ENCODE measurements around the gene GRM4. TPM values are rescaled to one million over a fixed set of nuclear protein-coding genes. Genes with fewer than 3 reads are reported as not detected.
"Not testable (repeated sequence)": the region's sequence is repeated elsewhere in the genome, so short reads cannot be mapped to it uniquely, and the experiment has no call there.

The GRM4 gene
- total and polyA plus RNA-seq, 8 donors, result 0.30 to 0.70 (median 0.43) TPM; not detected in 2

GRCh38 chr6:34044945-34045595 lies 100.8 kb downstream of the GRM4 start:
- intact Hi-C loops (cut with DNase I), result no loop called here
- Histone ChIP-seq H3K4me3 (no peak overlapping the region), H3K27me3 (no peaks in the 10 kb centered on the region), H3K36me3 (no peaks in the 10 kb centered on the region), H3K27ac (no peak overlapping the region), H3K9me3 (no peaks in the 10 kb centered on the region), H3K4me1 (no peaks in the 10 kb centered on the region)
- no peak for TF ChIP-seq CTCF (IDR thresholded peaks at IDR 0.05)
- no peak for ATAC-seq
- DNase-seq, result no peak

- no peaks in the 10 kb centered on the region for H3K36me3 ChIP-seq
- H3K4me3 ChIP-seq, result no peak overlapping the region
- H3K27me3 ChIP-seq, result peaks cover 0 to 5% of the 10 kb centered on the region in 2 donors
- no peaks in the 10 kb centered on the region for H3K9me3 ChIP-seq
- intact Hi-C loops (cut with DNase I), result no loop called here
- no peak overlapping the region for H3K27ac ChIP-seq
- DNase-seq, result no peak
- TF ChIP-seq CTCF (IDR thresholded peaks at IDR 0.05), result no peak
- no peaks in the 10 kb centered on the region for H3K4me1 ChIP-seq
- ATAC-seq, result no peak
Measured at GRCh38 chr6:34043359-34043758, 102.5 kb downstream of the GRM4 start.

- intact Hi-C loops (cut with DNase I); DNase-seq; H3K9me3 ChIP-seq; H3K27ac ChIP-seq; ATAC-seq; H3K4me3 ChIP-seq; H3K4me1 ChIP-seq; H3K27me3 ChIP-seq; H3K36me3 ChIP-seq: not testable (repeated sequence)
Measured at GRCh38 chr6:34041998-34042397, 103.9 kb downstream of the GRM4 start.

GRCh38 chr6:34041385-34041784 lies 104.5 kb downstream of the GRM4 start:
- Histone ChIP-seq H3K27me3 (peaks cover 0 to 5% of the 10 kb centered on the region in 2 donors), H3K4me1 (no peaks in the 10 kb centered on the region), H3K9me3 (no peaks in the 10 kb centered on the region), H3K4me3 (no peak overlapping the region), H3K27ac (no peak overlapping the region), H3K36me3 (no peaks in the 10 kb centered on the region)
- DNase-seq, result no peak
- no peak for TF ChIP-seq CTCF (IDR thresholded peaks at IDR 0.05)
- intact Hi-C loops (cut with DNase I), result no loop called here
- no peak for ATAC-seq

- no peaks in the 10 kb centered on the region for H3K36me3 ChIP-seq
- no peak for DNase-seq
- no peak overlapping the region for H3K4me3 ChIP-seq
- intact Hi-C loops (cut with DNase I), result no loop called here
- no peaks in the 10 kb centered on the region for H3K9me3 ChIP-seq
- H3K27ac ChIP-seq, result no peak overlapping the region
- no peak for ATAC-seq
- peaks cover 0 to 5% of the 10 kb centered on the region in 2 donors for H3K27me3 ChIP-seq
- H3K4me1 ChIP-seq, result no peaks in the 10 kb centered on the region
- TF ChIP-seq CTCF (IDR thresholded peaks at IDR 0.05), result no peak
Measured at GRCh38 chr6:34039943-34040342, 105.9 kb downstream of the GRM4 start.

GRCh38 chr6:34037151-34037550 lies 108.7 kb downstream of the GRM4 start:
- ATAC-seq, result no peak
- H3K4me3 ChIP-seq, result no peak overlapping the region
- no peak overlapping the region for H3K27ac ChIP-seq

More at GRCh38 chr6:34037151-34037550, 108.7 kb downstream of the GRM4 start:
- Histone ChIP-seq H3K9me3 (no peaks in the 10 kb centered on the region), H3K27me3 (peaks cover 0 to 8% of the 10 kb centered on the region in 2 donors), H3K36me3 (no peaks in the 10 kb centered on the region), H3K4me1 (no peaks in the 10 kb centered on the region)
- no peak for DNase-seq
- intact Hi-C loops (cut with DNase I), result no loop called here
- no peak for TF ChIP-seq CTCF (IDR thresholded peaks at IDR 0.05)
